Measurements from ENCODE around the gene S1PR1.
"Not testable (repeated sequence)": the region's sequence is repeated elsewhere in the genome, so short reads cannot be mapped to it uniquely, and the experiment has no call there.

The S1PR1 gene

GRCh38 chr1:101236516-101237228 is at the start of gene S1PR1:
Gene S1PR1 (plus strand): TSS chr1:101237019. CDS start chr1:101238985, 1,966 bp downstream.
- no peak for DNase-seq (ENCODE audit: low read depth)

GRCh38 chr1:101187297-101187696 is 49.5 kb upstream of the S1PR1 start:
- DNase-seq (ENCODE audit: low read depth) = no peak

GRCh38 chr1:101188331-101188730 is 48.5 kb upstream of the S1PR1 start:
- no peak for DNase-seq (ENCODE audit: low read depth)

GRCh38 chr1:101188968-101189367 is 47.9 kb upstream of the S1PR1 start:
- DNase-seq (ENCODE audit: low read depth) = not testable (repeated sequence)

- no peak for DNase-seq (ENCODE audit: low read depth)
These were observed 46.4 kb upstream of the S1PR1 start for GRCh38 chr1:101190441-101190840.

GRCh38 chr1:101191049-101191448 is 45.8 kb upstream of the S1PR1 start:
- no peak for DNase-seq (ENCODE audit: low read depth)

- DNase-seq (ENCODE audit: low read depth) = no peak
These were observed 43.1 kb upstream of the S1PR1 start for GRCh38 chr1:101193733-101194169.

- DNase-seq (ENCODE audit: low read depth) = no peak
These were observed 42.1 kb upstream of the S1PR1 start for GRCh38 chr1:101194746-101195145.

- DNase-seq (ENCODE audit: low read depth) = no peak
These were observed 40.2 kb upstream of the S1PR1 start for GRCh38 chr1:101196668-101197067.

GRCh38 chr1:101198842-101199636 is 37.8 kb upstream of the S1PR1 start:
- no peak for DNase-seq (ENCODE audit: low read depth)

- no peak for DNase-seq (ENCODE audit: low read depth)
These were observed 37.2 kb upstream of the S1PR1 start for GRCh38 chr1:101199637-101199982.

GRCh38 chr1:101200513-101200912 is 36.3 kb upstream of the S1PR1 start:
- DNase-seq (ENCODE audit: low read depth) = no peak

GRCh38 chr1:101203820-101204540 is 32.8 kb upstream of the S1PR1 start:
- no peak for DNase-seq (ENCODE audit: low read depth)

- DNase-seq (ENCODE audit: low read depth) = no peak
These were observed 31.4 kb upstream of the S1PR1 start for GRCh38 chr1:101205457-101205856.

- not testable (repeated sequence) for DNase-seq (ENCODE audit: low read depth)
These were observed 30.7 kb upstream of the S1PR1 start for GRCh38 chr1:101206139-101206538.

GRCh38 chr1:101207271-101207670 is 29.5 kb upstream of the S1PR1 start:
- DNase-seq (ENCODE audit: low read depth) = not testable (repeated sequence)

- no peak for DNase-seq (ENCODE audit: low read depth)
These were observed 28.9 kb upstream of the S1PR1 start for GRCh38 chr1:101207891-101208290.

- no peak for DNase-seq (ENCODE audit: low read depth)
These were observed 21.3 kb upstream of the S1PR1 start for GRCh38 chr1:101215363-101216011.

- DNase-seq (ENCODE audit: low read depth) = no peak
These were observed 20.2 kb upstream of the S1PR1 start for GRCh38 chr1:101216623-101217022.

- DNase-seq (ENCODE audit: low read depth) = no peak
These were observed 19.7 kb upstream of the S1PR1 start for GRCh38 chr1:101217148-101217547.

- DNase-seq (ENCODE audit: low read depth) = not testable (repeated sequence)
These were observed 17.9 kb upstream of the S1PR1 start for GRCh38 chr1:101218968-101219367.

Data from stimulated activated CD8-positive, alpha-beta memory T cell treated with anti-CD3 and anti-CD28 coated beads, Interleukin-15, amount 100 ng/mL, for 24 hours (primary cell).